Inflammatory macrophage (primary cell): ENCODE measurements around the gene PLOD1.
"Not testable (repeated sequence)": the region's sequence is repeated elsewhere in the genome, so short reads cannot be mapped to it uniquely, and the experiment has no call there.

ENCODE experiments used
- DNase-seq, 2 donors: peaks; one replicate each; pipeline ENCODE4 v3.0.0-alpha.2; 2020 to 2022
- total RNA-seq, 18 experiments: gene quantifications; one replicate each; lab custom pipeline; 2026; ENCODE audit warnings: mixed read lengths in 6 of 18, inconsistent platforms in 2 of 18; lab: John Stamatoyannopoulos, UW

Gene PLOD1
- 65.6 to 221 (median 149) reads per million in 18 experiments for total RNA-seq

DNA sequence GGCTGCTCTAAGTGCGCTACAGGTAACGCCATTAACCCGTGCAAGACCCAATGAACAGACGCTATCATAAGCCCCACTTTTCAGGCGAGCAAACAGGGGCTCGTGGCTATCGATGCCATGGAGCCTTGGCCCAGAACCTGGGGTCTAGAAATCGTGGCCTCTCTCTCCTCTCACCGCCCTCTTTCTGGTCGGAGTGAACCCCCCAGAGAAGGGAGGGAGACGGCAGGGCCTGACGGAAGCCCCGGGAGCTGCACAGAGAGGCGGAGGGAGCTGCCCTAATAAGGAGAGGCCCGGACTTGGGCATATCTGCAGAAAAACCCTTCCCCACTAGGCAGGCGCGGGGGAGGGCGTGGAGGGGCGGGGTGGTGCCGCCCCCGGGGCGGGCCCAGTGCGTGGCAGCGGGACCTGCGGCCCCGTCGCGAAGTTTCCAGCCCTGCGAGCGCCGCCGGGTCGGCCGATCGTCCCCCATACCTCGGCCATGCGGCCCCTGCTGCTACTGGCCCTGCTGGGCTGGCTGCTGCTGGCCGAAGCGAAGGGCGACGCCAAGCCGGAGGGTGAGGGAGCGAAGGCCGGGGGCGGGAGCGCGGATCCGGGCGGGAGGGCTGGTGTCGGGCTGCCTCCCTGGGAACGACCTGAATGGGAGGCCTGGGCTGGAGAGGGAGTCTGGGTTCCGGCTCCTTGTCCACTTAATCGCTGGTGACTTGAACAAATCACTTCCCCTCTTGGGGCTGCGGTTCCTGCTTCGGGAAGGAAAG, at the start of gene PLOD1:
TSS of gene PLOD1 (plus strand) at position 416 of the 755 bp plus-strand sequence. CDS start at position 479, 63 bp downstream.
- peak; percentile 85 to 86 for DNase-seq

- DNase-seq: no peak
Measured at GRCh38 chr1:11885916-11886315, 48.6 kb upstream of the PLOD1 start.

GRCh38 chr1:11886986-11887665, 47.4 kb upstream of the PLOD1 start:
- no peak for DNase-seq

DNA sequence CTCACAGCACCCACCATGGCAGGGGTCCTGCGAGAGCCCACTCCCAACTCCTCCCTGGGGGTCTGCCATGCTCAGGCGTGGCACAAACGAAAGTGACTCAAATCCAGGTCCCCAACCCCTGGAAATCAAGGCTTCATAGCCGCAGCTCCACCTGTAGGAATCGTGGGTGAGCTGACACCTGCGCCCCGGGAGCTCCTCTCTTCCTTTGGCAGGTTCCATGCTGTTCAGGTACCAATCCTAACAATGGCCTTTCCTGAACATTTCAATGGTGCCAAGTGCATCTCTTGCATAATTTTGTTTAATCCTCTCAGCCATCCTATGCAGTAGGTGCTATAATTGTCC, 46.9 kb upstream of the PLOD1 start:
- no peak for DNase-seq

GRCh38 chr1:11888206-11888876, 46.2 kb upstream of the PLOD1 start:
- DNase-seq: no peak

DNA sequence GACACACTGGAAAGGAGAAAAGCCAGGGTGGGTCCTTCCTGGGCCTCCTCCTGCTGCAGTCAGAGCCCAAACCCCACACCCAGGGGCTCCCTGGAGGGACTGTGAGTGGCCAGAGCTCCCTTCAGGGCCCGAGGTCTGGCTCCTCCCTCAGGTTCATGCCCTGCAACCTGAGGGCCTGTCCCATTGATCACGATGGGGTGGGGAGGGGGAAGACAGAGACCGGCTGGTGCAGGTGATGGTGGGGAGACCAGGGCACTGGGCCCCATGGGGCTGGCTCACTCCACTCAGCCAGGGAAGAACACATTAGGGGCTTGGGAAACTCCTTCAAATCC, 45.7 kb upstream of the PLOD1 start:
- no peak for DNase-seq

- DNase-seq: no peak
Measured at GRCh38 chr1:11891433-11892186, 42.9 kb upstream of the PLOD1 start.

GRCh38 chr1:11893907-11894251, 40.6 kb upstream of the PLOD1 start:
- DNase-seq: peak; percentile 10 to 51

DNA sequence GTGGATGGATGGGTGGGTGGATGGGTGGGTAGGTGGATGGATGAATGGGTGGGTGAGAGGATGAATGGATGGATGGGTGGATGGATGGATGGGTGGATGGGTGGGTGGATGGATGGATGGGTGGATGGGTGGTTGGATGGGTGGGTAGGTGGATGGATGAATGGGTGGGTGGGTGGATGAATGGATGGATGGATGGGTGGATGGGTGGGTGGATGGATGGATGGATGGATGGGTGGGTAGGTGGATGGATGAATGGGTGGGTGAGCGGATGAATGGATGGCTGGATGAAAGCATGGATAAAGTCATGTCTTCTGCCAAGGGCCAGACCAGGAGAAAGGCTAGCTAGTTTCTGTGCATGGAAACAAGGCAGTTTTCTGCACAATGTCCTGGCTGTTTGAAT, 40.0 kb upstream of the PLOD1 start:
- not testable (repeated sequence) for DNase-seq

DNA sequence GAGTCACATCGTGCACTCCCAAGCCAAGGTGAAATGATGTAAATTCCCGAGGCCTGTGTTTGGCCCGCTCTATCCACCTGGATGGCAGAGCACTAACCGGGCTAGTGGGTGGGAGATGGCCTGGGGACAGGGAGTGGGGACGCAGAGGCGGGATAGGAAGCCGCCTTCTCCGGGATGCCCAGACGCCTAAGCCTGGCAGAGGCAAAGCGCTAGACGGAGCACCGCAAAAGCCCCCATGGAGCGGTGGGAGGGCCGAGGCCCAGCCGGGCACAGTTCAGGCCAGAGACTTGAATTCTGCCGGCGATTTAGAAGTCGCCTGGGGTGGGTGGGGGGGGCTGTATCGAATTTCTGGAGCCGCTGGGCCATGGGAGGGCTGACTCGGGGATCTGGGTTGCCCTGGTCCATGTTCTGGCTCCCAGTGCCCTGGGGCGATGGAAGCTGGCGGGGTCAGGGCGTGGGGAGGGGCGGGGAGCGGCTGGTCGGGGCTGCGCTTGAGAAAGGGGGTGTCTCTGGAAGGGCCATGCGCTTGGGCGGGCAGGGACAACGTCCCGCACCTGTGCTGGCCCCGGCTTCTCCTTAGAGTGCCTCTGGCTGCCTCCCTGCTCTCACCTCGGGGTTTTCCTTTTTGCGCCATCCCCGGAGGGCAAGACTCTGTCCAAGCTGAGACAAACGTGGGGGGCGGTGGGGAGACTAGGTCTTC, 36.3 kb upstream of the PLOD1 start:
- DNase-seq: no peak

DNA sequence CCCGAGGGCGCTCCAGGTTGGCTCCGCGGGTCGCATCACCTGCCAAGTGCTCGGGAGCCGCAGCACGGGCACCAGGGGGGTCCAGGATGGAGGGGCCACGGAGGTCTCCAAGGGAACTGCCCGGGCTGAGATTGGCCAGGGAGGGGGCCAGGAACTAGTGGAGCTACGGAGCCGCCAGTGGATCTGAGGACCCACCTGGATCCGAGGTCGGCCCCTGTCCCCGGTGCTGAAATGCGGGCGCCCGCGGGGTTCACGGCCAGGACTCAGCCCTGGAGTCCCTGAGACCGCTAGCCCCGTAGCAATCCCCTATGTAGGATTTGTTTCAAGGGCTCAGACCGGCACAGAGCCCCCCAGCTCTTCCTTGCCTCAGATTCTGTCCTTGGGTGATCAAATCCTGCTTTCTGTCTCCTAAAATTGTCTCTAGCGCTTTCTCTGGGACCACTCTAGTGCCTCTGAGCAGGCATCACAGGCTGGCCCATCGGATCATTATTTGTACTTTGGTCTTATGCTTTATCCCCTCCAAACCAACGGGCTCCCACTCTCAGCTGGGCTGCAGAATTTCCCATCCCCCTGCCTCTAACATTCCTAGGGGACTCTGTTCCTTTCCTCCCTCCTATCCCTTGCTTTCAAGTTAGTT, 35.6 kb upstream of the PLOD1 start:
- DNase-seq: no peak

DNA sequence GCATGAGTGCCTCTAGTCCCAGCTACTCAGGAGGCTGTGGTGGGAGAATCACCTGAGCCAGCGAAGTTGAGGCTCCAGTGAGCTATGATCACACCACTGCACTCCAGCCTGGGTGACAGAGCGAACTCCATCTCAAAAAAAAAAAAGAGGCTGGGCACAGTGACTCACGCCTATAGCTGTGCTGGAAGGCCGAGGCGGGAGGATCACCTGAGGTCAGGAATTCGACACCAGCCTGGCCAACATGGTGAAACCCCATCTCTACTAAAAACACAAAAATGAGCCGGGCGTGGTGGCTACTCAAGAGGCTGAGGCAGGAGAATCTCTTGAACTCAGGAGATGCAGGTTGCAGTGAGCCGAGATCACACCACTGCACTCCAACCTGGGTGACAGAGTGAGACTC, 33.1 kb upstream of the PLOD1 start:
- not testable (repeated sequence) for DNase-seq

GRCh38 chr1:11903210-11903609, 31.3 kb upstream of the PLOD1 start:
- no peak for DNase-seq

- DNase-seq: not testable (repeated sequence)
Measured at GRCh38 chr1:11904156-11904555, 30.4 kb upstream of the PLOD1 start.

DNA sequence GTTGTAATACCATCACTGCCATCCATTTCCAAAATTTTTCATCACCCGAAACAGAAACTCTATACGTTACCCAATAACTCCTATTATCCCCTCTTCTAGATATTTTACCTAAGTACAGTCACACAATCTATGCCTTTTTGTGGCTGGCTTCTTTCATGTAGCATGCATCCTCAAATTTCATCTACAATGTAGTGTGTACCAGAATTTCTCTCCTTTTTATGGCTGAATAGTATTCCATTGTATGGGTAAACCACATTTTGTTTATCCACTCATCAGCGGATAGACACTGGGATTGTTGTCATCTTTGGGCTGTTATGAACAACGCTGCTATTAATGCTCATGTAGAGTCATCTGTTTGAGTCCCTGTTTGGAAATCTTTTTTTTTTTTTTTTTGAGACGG, 29.5 kb upstream of the PLOD1 start:
- DNase-seq: no peak

DNA sequence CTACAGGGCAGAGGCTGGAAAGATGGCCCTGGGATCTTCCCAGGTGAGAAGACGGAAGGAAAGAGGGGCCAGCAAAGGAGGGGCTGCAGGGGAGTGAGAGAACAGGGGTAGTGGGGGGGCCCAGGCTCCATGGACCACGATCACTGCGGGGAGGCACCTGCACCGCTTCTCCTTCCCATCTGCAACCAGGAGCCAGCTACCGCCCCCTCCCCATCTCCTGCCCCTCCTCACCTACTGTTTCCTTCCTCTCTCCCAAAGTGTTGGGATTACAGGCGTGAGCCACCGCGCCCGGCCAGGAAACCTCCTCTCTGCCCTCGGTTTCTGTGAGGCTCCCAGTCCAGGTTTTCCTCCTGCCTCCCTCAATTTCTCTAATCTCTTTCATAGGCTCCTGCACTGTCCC, 27.6 kb upstream of the PLOD1 start:
- DNase-seq: no peak

DNA sequence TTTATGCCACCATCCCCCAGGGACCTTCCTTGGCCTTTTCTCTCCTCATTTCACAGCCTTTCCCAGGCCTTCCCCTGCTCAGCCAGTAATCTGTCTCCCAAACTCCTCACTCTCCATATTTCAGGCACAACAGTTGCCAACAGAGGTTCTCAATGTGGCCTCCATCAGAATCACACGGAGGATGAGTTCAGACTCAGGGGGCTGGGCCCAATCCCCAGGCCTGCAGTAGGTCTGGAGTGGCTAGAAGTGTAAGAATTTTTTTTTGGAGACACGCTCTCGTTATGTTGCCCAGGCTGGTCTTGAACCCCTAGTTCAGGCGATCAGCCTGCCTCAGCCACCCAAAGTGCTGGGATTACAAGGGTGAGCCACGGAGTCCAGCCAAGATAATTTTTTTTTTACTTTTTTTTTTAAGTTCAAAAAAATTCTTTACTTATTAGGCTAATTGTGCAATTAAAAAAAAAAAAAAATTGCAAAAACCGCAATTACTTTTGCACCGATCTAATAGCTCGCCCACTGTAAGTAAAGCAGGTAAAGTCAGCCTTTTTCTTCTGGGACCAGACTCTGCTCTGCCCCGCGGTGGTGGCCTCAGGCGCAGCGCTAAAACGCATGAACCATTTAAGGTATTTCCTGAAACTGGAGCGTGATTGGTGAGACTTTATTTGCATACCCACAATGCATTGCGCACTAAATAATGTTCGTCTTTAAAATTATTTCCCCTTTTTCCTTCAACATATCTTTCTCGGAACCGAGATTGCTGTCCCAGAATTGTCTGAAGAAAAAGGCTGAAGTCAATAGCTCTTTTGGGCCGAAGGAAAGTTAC, 27.0 kb upstream of the PLOD1 start:
- DNase-seq: peak; percentile 96 to 98

- DNase-seq: peak; percentile 97 to 99
Measured at GRCh38 chr1:11908095-11908675, 26.3 kb upstream of the PLOD1 start.

GRCh38 chr1:11910914-11911228, 23.6 kb upstream of the PLOD1 start:
- DNase-seq: not testable (repeated sequence)

DNA sequence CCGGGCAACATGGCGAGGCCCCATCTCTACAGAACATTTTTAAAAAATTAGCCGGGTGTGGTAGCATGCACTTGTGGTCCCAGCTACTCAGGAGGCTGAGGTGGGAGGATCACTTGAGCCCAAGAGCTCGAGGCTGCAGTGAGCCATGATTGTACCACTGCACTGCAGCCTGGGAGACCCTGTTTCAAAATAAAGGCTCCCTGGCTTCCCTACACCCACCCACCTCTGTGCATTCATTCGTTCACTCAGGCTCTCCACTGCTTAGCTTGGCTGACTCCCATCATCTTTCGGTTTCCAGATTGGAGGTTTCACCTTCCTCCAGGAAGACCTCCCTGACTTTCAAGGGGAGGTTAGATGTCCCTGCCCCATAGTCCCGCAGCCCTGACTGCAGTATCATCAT, 22.5 kb upstream of the PLOD1 start:
- DNase-seq: no peak
